NB4 (cell line): ENCODE data around the gene ASPHD2.

Experiments
- DNase-seq: peaks from one replicate; pipeline ENCODE4 v3.0.0; 2010; ENCODE audit warnings: low read depth
- H3K4me3 ChIP-seq: one replicate; pipeline ENCODE4 v1.5.1; 2011; ENCODE audit warnings: mild to moderate bottlenecking, low read depth, low read length, moderate library complexity
- CTCF ChIP-seq: IDR thresholded peaks from one replicate; pipeline ENCODE4 v1.5.1; 2012; ENCODE audit warnings: low read depth, low read length
- MAX ChIP-seq: IDR thresholded peaks from 2 replicates; pipeline ENCODE4 v1.6.1; 2011; ENCODE audit warnings: low read depth, low read length
- MYC ChIP-seq: IDR thresholded peaks from 2 replicates; pipeline ENCODE4 v1.6.1; 2011; ENCODE audit warnings: low read depth, low read length
- POLR2A ChIP-seq: IDR thresholded peaks from 2 replicates; pipeline ENCODE4 v1.6.1; 2011; ENCODE audit warnings: mild to moderate bottlenecking; ENCODE audit not compliant: insufficient read length; ENCODE audit errors: extremely low read depth

Gene ASPHD2

GRCh38 chr22:26452236-26453016 is 23.4 kb downstream of the ASPHD2 start:
- no peak overlapping the region for H3K4me3 ChIP-seq
- TF ChIP-seq MAX (no peak), POLR2A (no peak), MYC (no peak), CTCF (no peak)
- no peak for DNase-seq

GRCh38 chr22:26453216-26453615 is 24.2 kb downstream of the ASPHD2 start:
- H3K4me3 ChIP-seq: no peak overlapping the region
- TF ChIP-seq MYC (no peak), MAX (no peak), POLR2A (no peak), CTCF (no peak)
- no peak for DNase-seq

GRCh38 chr22:26453812-26454500 is 24.9 kb downstream of the ASPHD2 start:
- no peak overlapping the region for H3K4me3 ChIP-seq
- TF ChIP-seq POLR2A (no peak), CTCF (no peak), MYC (no peak), MAX (no peak)
- no peak for DNase-seq

GRCh38 chr22:26457661-26458272 is 28.7 kb downstream of the ASPHD2 start:
- TF ChIP-seq POLR2A (no peak), MAX (no peak), MYC (no peak), CTCF (no peak)
- DNase-seq: no peak
- no peak overlapping the region for H3K4me3 ChIP-seq

- no peak for DNase-seq
- TF ChIP-seq POLR2A: no peak
- TF ChIP-seq MYC: no peak
- TF ChIP-seq CTCF: no peak
- TF ChIP-seq MAX: no peak
- H3K4me3 ChIP-seq: no peak overlapping the region
Observed at GRCh38 chr22:26460202-26460601, 31.1 kb downstream of the ASPHD2 start.
